K562 (cell line): Measurements from ENCODE around the gene GPATCH2L. TPM values are rescaled to one million over a fixed set of nuclear protein-coding genes. Genes with fewer than 3 reads are reported as not detected.

Experiments
- ATAC-seq: fragments of 200-7000 bp; cut with Tn5 transposase; 3 replicates; pipeline ENCODE4 v1.9.1; 2020; ENCODE audit warnings: moderate library complexity
- BruUV-seq: library from RNA; stranded (reverse); fragments of 400-500 nt; replicated peaks from 2 replicates; lab custom pipeline; 2021; lab: Mats Ljungman, UMichigan
- CTCF ChIA-PET: fragments of 300-600 bp; formaldehyde crosslinking; extraction: SDS; loops from one replicate; lab custom pipeline; 2021; ENCODE audit warnings: low intra/inter-chr PET ratio; lab: Yijun Ruan, JAX
- POLR2A ChIA-PET: fragments of 300-600, 350-650 bp; sonication (Branson Sonifier 250); formaldehyde crosslinking; extraction: SDS; loops from one replicate; lab custom pipeline; 2021; ENCODE audit warnings: antibody characterized with exemption, inconsistent platforms; lab: Yijun Ruan, JAX
- DNase-seq, 4 experiments: peaks; one replicate each; pipeline versions ENCODE4 v3.0.0 to v3.0.0-alpha.2; 2011 to 2018; ENCODE audit warnings: low spot score in 3 of 4, mixed read lengths in 3 of 4; ENCODE audit errors: extremely low read depth in 1 of 4
- FAIRE-seq: peaks from 2 replicates; lab custom pipeline; 2011; peaks lifted over from hg19 to GRCh38; lab: Jason Lieb, UNC
- H2AFZ ChIP-seq: 2 replicates; pipeline ENCODE4 v1.6.0; 2011; ENCODE audit warnings: low read depth, low read length, control low read depth, inconsistent platforms
- H3K27ac ChIP-seq: fragments of 200-600 bp; 3 replicates; pipeline ENCODE4 v1.8.0; 2011; ENCODE audit warnings: low read depth, mild to moderate bottlenecking, control low read depth, inconsistent platforms, low read length, moderate library complexity, mixed read lengths; ENCODE audit errors: extremely low read depth
- H3K27me3 ChIP-seq, 2 experiments: fragments of 300-600 bp in 1 of 2; 2 replicates in 1 of 2; 3 replicates in 1 of 2; pipeline versions ENCODE4 v1.6.0 to v1.8.0; 2011; ENCODE audit warnings: inconsistent platforms in 2 of 2, low read length in 2 of 2, mild to moderate bottlenecking in 1 of 2, mixed read lengths in 1 of 2, moderate library complexity in 1 of 2; ENCODE audit not compliant: control insufficient read depth in 2 of 2, insufficient read depth in 2 of 2
- H3K36me3 ChIP-seq: fragments of 300-600 bp; 3 replicates; pipeline ENCODE4 v1.8.0; 2011; ENCODE audit warnings: mild to moderate bottlenecking, low read length, inconsistent platforms; ENCODE audit not compliant: control insufficient read depth, insufficient read depth
- H3K4me1 ChIP-seq, 2 experiments: fragments of 200-600 bp in 1 of 2; replicated peaks in 1 of 2; 2 replicates in 1 of 2; 3 replicates in 1 of 2; pipeline versions ENCODE4 v1.5.1 to v1.8.0; 2011; ENCODE audit warnings: inconsistent platforms in 2 of 2, low read length in 2 of 2, mild to moderate bottlenecking in 1 of 2, mixed read lengths in 1 of 2, moderate library complexity in 1 of 2; ENCODE audit not compliant: control insufficient read depth in 2 of 2, insufficient read depth in 2 of 2
- H3K4me2 ChIP-seq: 2 replicates; pipeline ENCODE4 v1.6.1; 2011; ENCODE audit warnings: low read length, control low read depth, inconsistent platforms, mixed read lengths; ENCODE audit not compliant: insufficient read depth
- H3K4me3 ChIP-seq: fragments of 200-600 bp; sonication (generic), shearing (Covaris generic); 2 replicates; pipeline ENCODE4 v1.5.1; 2016; ENCODE audit warnings: control low read depth, inconsistent platforms
- H3K79me2 ChIP-seq: fragments of 200-600 bp; 3 replicates; pipeline ENCODE4 v1.8.0; 2011; ENCODE audit warnings: low read length, inconsistent platforms; ENCODE audit not compliant: control insufficient read depth, insufficient read depth
- H3K9ac ChIP-seq, 2 experiments: 2 replicates each; pipeline versions ENCODE4 v1.6.0 to v1.6.1; 2011; ENCODE audit warnings: low read depth in 2 of 2, low read length in 2 of 2, control low read depth in 1 of 2, inconsistent platforms in 1 of 2, mild to moderate bottlenecking in 1 of 2, mixed read lengths in 1 of 2; ENCODE audit not compliant: insufficient read depth in 1 of 2
- H3K9me1 ChIP-seq: one replicate; pipeline ENCODE4 v1.6.0; 2011; ENCODE audit warnings: inconsistent platforms, mild to moderate bottlenecking, low read length, moderate library complexity; ENCODE audit not compliant: control insufficient read depth, insufficient read depth
- H3K9me3 ChIP-seq: replicated peaks from 2 replicates; pipeline ENCODE4 v1.5.1; 2011; ENCODE audit warnings: low read depth, low read length, inconsistent platforms; ENCODE audit not compliant: control insufficient read depth, insufficient read depth
- H4K20me1 ChIP-seq: replicated peaks from 2 replicates; pipeline ENCODE4 v1.6.1; 2011; ENCODE audit warnings: low read length, inconsistent platforms, mixed read lengths; ENCODE audit not compliant: control insufficient read depth, insufficient read depth
- CEBPB ChIP-seq: fragments of 450-650 bp; IDR thresholded peaks from 2 replicates; pipeline ENCODE4 v1.6.1; 2016; ENCODE audit warnings: missing genetic modification characterization, missing compliant biosample characterization
- HDAC2 ChIP-seq: fragments of 450-650 bp; IDR thresholded peaks from 2 replicates; pipeline ENCODE4 v1.6.1; 2016; ENCODE audit warnings: mild to moderate bottlenecking
- MIER1 ChIP-seq: fragments of 450-650 bp; IDR thresholded peaks from 2 replicates; pipeline ENCODE4 v1.6.1; 2016; ENCODE audit warnings: antibody characterized with exemption, mild to moderate bottlenecking, low read depth
- MNT ChIP-seq, 2 experiments: fragments of 450-650 bp; conservative IDR thresholded peaks; 2 replicates each; pipeline ENCODE4 v1.6.1; 2017; ENCODE audit warnings: mild to moderate bottlenecking in 2 of 2, moderate library complexity in 2 of 2
- NCOA1 ChIP-seq: fragments of 450-650 bp; IDR thresholded peaks from 2 replicates; pipeline ENCODE4 v1.6.1; 2016; ENCODE audit warnings: low read depth
- REST ChIP-seq, 2 experiments: fragments of 450-650 bp; formaldehyde crosslinking in 1 of 2; IDR thresholded peaks; 2 replicates each; pipeline versions ENCODE4 v1.4.0 to v1.6.1; 2014 to 2020; ENCODE audit warnings: mild to moderate bottlenecking in 2 of 2, borderline replicate concordance in 1 of 2, low read depth in 1 of 2
- ZNF280B ChIP-seq: fragments of 250-450 bp; sonication (Bioruptor Pico); IDR thresholded peaks from 2 replicates; pipeline ENCODE4 v1.5.1; 2021; ENCODE audit warnings: mild to moderate bottlenecking
- ZNF41 ChIP-seq: fragments of 250-450 bp; sonication (Bioruptor Pico); conservative IDR thresholded peaks from 2 replicates; pipeline ENCODE4 v1.4.0; 2020; ENCODE audit warnings: mild to moderate bottlenecking
- WGBS: fragments of 100-300 bp; shearing (Covaris generic); methylation state at CpG from one replicate; pipeline ENCODE4 v1.1.6; 2016; ENCODE audit warnings: low coverage, mixed read lengths; ENCODE audit not compliant: insufficient coverage; ENCODE audit errors: missing lambda C conversion rate; 5-methylcytosine and 5-hydroxymethylcytosine counted together
- in situ Hi-C: fragments of 300-500 bp; cut with MboI; formaldehyde crosslinking; loops from 4 replicates; pipeline ENCODE4 v1.15.0; 2018; ENCODE audit warnings: inconsistent platforms, mixed read lengths
- intact Hi-C: fragments of 100-400 bp; cut with micrococcal nuclease; formaldehyde crosslinking; loops from 2 replicates; pipeline ENCODE4 v1.14.2; 2022
- polyA plus RNA-seq, 8 experiments: library from polyadenylated mRNA; depleted of rRNA in 4 of 8; stranded (reverse) in 5 of 8; unstranded in 3 of 8; fragments of >200 nt; fragmentation: Nextera tagmentation in 2 of 8; fragmentation: Illumina TruSeq in 1 of 8; extraction: Ambion mirVana in 2 of 8; extraction: Trizol in 1 of 8; gene quantifications; 2 replicates each; pipeline versions ENCODE4 v1.2.1 to v1.2.3, GENCODE V29; 2011 to 2014; ENCODE audit warnings: inconsistent platforms in 1 of 8, missing spikeins in 1 of 8
- total RNA-seq, 7 experiments: library from RNA; depleted of rRNA in 6 of 7; stranded (reverse); fragments of >200 nt in 6 of 7; fragmentation: Illumina TruSeq in 2 of 7; extraction: Trizol in 2 of 7; gene quantifications; 2 replicates each; pipeline versions ENCODE4 v1.2.1 to v1.2.3, GENCODE V29; 2011 to 2021; ENCODE audit warnings: low replicate concordance in 1 of 7

GPATCH2L gene
- total and polyA plus RNA-seq, 9 of the 15 experiments (the other 6 are each of a cell fraction or from before 2014, with no cell fraction given), result 13.1 to 39.6 (median 20.0) TPM

- intact Hi-C loops (no loop called here), in situ Hi-C loops (no loop called here)
- peak; percentile 32 to 55 (median 44) for DNase-seq
- 5% methylated on average over 4 of the region's 4 CpGs for WGBS
- Histone ChIP-seq H4K20me1 (no peaks in the 10 kb centered on the region; the same call in 1 of the 2 replicates), H3K9ac (no peak overlapping the region), H3K27me3 (peaks cover 7 to 38% of the 10 kb centered on the region in 2 experiments; a peak in 4 of 5 replicates), H2AFZ (no peak overlapping the region), H3K36me3 (no peaks in the 10 kb centered on the region), H3K79me2 (no peaks in the 10 kb centered on the region), H3K4me3 (no peak overlapping the region), H3K4me2 (no peak overlapping the region), H3K4me1 (peaks cover 3% of the 10 kb centered on the region in 2 experiments; a peak in 4 of 5 replicates), H3K9me1 (no peaks in the 10 kb centered on the region), H3K9me3 (no peaks in the 10 kb centered on the region), H3K27ac (no peak overlapping the region)
- FAIRE-seq, result no peak
- ChIA-PET CTCF (no interaction called here), POLR2A (interaction anchor here (0.6 kb wide), 2 partner anchors 403 to 419 kb away, joined by 3 read pairs; no protein-coding TSS in a partner anchor)
- BruUV-seq, result no TSS peak
- ATAC-seq, result peak; percentile 48; the same call in 1 of the 3 replicates
- TF ChIP-seq CEBPB (tag) (peak; percentile 43; the same call in 1 of the 2 replicates), REST (IDR thresholded peaks at IDR 0.05; ENCODE audit: borderline replicate concordance) (peak; percentile 98), REST (CRISPR knock-in tag; IDR thresholded peaks at IDR 0.05; ENCODE audit: low read depth) (peak; percentile 95), MNT (conservative IDR thresholded peaks at IDR 0.05) (peak in 1 of 2 experiments; percentile 24; a peak in 1 of 4 replicates), ZNF41 (CRISPR knock-in tag) (no peak), HDAC2 (0 out of 2 replicates have a peak, but pooled peaks have one; percentile 45), MIER1 (peak; percentile 98), NCOA1 (0 out of 2 replicates have a peak, but pooled peaks have one; percentile 26), ZNF280B (CRISPR knock-in tag) (no peak)
Observed at GRCh38 chr14:76133103-76133502, 18.6 kb upstream of the GPATCH2L start.
